Activated CD8-positive, alpha-beta memory T cell treated with anti-CD3 and anti-CD28 coated beads for 24 hours (primary cell): ENCODE results near the gene OIT3.

ENCODE experiments used
- DNase-seq: peaks from one replicate; pipeline ENCODE4 v3.0.0-alpha.2; 2020

OIT3 gene

DNA sequence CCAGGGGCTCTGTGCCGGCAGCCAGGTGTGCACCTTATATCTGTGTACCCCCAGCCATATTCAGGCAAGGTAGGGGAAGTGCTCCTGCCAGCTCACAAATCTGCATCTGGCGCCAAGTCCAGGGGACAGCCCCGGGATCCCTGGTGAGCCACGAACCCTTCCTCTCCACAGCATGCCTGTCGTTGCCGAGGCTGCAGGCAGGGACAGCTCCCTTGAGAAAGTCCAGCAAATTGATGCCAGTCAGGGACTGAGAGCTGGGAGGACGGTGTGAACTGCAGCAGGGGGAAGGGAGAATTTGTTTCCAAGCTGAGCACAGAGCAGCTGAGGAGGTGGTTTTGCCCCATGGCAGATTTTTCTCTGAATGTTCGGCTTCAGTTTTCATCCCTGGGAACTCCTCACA lies 60.1 kb downstream of the OIT3 start:
- DNase-seq = no peak

- DNase-seq = no peak
Observed at GRCh38 chr10:72954230-72954595, 60.7 kb downstream of the OIT3 start.

- no peak for DNase-seq
Observed at GRCh38 chr10:72954596-72955554, 61.3 kb downstream of the OIT3 start, which contains the start of gene PLA2G12B. Gene PLA2G12B (minus strand): TSS chr10:72954806. CDS start chr10:72954685, 121 bp downstream.

DNA sequence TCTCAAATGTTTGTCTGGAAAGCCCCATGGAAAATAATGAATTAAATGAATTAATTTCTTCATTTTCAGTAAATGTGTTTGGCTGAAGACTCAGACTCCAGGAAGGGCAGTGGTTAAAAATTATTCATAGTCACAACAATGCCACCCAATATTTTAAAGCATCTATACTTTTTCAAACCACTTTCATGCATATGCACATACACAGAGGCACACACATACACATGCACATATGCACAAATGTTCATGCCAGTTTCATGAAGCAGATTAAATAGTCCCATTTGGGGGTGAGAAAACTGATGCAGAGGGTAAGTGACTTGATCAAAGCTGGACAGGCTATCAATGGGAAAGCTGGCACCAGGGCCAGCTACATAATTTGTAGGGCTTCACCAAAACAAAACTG lies 62.5 kb downstream of the OIT3 start:
- DNase-seq = no peak

DNA sequence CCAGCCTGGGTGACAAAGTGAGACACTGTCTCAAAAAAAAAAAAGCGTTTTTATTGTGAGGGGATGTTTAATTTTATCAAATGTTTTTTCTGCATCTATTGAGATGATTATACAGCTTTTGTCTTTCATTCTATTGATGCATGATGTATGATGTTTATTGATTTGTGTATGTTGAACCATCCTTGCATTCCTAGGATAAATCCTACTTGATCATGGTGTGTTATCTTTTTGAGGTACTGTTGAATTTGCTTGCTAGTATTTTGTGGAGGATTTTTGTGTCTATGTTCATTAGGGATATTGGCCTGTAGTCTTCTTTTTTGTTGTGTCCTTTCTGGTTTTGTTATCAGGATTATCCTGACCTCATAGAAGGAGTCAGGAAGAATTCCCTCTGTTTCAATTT lies 83.3 kb downstream of the OIT3 start:
- no peak for DNase-seq

DNA sequence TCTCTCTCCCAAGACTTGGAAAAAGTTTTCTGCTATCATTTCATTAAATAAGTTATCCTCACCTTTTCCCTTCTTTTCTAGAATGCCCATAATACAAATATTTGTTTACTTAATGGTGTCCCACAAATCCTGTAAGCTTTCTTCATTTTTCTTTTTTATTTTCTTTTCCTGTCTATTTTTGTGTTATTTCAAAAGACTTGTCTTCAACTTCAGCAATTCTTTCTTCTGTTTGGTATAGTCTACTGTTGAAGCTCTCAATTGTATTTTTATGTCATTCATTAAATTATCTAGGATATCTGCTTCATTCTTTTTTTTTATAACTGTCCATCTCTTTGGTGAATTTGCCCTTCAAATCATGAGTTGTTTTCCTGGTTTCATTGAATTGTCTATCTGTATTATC lies 86.2 kb downstream of the OIT3 start:
- no peak for DNase-seq

DNA sequence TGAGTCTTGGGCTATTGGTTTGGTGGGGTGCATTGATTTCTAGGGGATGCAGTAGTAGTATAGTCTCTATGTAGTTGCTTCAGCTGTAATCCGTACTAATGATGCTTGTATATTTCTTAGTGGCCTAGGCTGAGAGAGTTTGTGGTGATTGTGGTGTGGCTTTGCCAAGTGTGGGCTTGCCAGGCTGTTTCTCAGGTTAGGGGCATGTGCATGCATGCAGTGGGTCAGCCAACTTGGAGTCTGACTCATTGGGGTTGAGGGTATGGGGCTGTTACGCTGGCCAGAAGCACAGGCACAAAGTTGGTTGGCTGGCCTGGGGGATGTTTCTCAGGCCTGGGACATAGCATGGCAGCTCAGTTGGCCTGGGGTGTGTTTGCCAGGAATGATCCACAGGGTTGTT lies 86.8 kb downstream of the OIT3 start:
- no peak for DNase-seq

DNA sequence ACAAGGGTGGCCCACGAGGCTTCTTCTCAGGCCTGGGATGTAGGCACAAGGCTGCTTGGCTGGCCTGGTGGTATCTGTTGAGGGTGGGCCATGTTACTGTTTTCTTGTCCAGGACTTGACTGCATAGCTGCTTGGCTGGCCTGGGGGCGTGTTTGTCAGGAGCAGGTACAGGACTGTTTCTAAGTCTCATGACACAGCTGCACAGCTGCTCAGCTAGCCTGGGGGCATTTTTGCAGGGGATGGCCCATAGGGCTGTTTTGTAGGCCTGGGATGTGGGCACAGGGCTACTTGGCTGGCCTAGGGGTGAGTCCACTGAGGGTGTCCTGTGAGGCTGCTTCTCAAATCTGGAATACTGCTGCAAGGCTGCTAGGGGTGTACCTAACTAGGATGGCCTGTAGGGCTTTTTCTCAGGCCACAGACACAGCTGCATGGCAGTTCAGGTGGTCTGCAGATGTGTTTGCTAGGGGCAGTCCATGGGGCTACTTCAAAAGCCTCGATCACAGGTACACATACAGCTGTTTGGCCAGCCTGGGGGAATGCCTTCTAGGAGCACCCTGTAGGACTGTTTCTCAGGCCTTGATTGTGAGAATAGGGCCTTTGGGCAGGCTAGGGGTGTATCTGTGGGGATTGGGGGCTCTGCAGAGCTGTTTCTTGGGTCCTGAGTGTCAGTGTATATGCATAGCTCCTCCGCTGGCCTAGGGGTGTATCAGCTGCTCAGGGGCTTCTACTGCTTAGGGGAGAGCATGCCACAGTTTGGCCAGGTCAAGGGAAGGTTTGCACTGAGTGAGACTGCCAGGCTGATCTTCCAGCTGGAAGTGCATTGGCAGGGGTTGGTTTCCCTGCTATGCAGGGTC lies 87.7 kb downstream of the OIT3 start:
- no peak for DNase-seq

- no peak for DNase-seq
Observed at GRCh38 chr10:72981882-72982529, 88.5 kb downstream of the OIT3 start.
